HCT116 (cell line): ENCODE data around the gene GOLPH3L. TPM values are rescaled to one million over a fixed set of nuclear protein-coding genes. Genes with fewer than 3 reads are reported as not detected.
"Not testable (repeated sequence)": the region's sequence is repeated elsewhere in the genome, so short reads cannot be mapped to it uniquely, and the experiment has no call there.

Experiments
- ATAC-seq: fragments of 200-7000 bp; cut with Tn5 transposase; 2 replicates; pipeline ENCODE4 v1.9.1; 2020; ENCODE audit warnings: mild to moderate bottlenecking, moderate library complexity
- BruUV-seq: library from RNA; stranded (reverse); fragments of 400-500 nt; replicated peaks from 2 replicates; lab custom pipeline; 2021; lab: Mats Ljungman, UMichigan
- CTCF ChIA-PET: fragments of 300-600 bp; sonication (Branson Sonifier 250); formaldehyde crosslinking; loops from one replicate; lab custom pipeline; 2021; ENCODE audit warnings: antibody characterized with exemption; lab: Charles Lee
- POLR2A ChIA-PET: fragments of 300-600, 350-600 bp; sonication (Branson Sonifier 250); formaldehyde crosslinking; loops from one replicate; lab custom pipeline; 2021; ENCODE audit warnings: antibody characterized with exemption; lab: Charles Lee
- RAD21 ChIA-PET, 2 experiments: fragments of 300-600 bp; sonication (Branson Sonifier 250); formaldehyde crosslinking; loops; one replicate each; lab custom pipeline; 2023; ENCODE audit warnings: low total read pairs in 2 of 2; ENCODE audit not compliant: uncharacterized antibody in 2 of 2, unreplicated experiment in 2 of 2, low non-redundant PET in 1 of 2; lab: Charles Lee
- DNase-seq: peaks from one replicate; pipeline ENCODE4 v3.0.0-alpha.2; 2010; ENCODE audit warnings: low read depth, low spot score
- H2AFZ ChIP-seq: fragments of 200-600 bp; shearing (Covaris generic), sonication (generic); 2 replicates; pipeline ENCODE4 v1.6.1; 2017; ENCODE audit warnings: low read depth, mixed run types, mixed read lengths, antibody characterized with exemption, low read length; ENCODE audit not compliant: poor library complexity, severe bottlenecking
- H3K27ac ChIP-seq: 2 replicates; pipeline ENCODE4 v1.5.1; 2012; ENCODE audit warnings: low read depth, low read length
- H3K27me3 ChIP-seq: fragments of 200-600 bp; sonication (generic); 2 replicates; pipeline ENCODE4 v1.6.1; 2016; ENCODE audit warnings: mixed run types, low read length, mixed read lengths; ENCODE audit not compliant: insufficient read depth
- H3K36me3 ChIP-seq, 2 experiments: fragments of 200-500 bp in 1 of 2; fragments of 200-600 bp in 1 of 2; sonication (Bioruptor generic) in 1 of 2; sonication (generic) in 1 of 2; 2 replicates each; pipeline versions ENCODE4 v1.5.1 to v1.6.1; 2014 to 2016; ENCODE audit warnings: low read length in 2 of 2, inconsistent platforms in 1 of 2, mixed read lengths in 1 of 2, mixed run types in 1 of 2; ENCODE audit not compliant: insufficient read depth in 2 of 2, control insufficient read depth in 1 of 2
- H3K4me1 ChIP-seq, 2 experiments: fragments of 200-600 bp in 1 of 2; sonication (generic) in 1 of 2; 2 replicates each; pipeline versions ENCODE4 v1.5.1 to v1.6.1; 2012 to 2017; ENCODE audit warnings: low read length in 2 of 2, inconsistent platforms in 1 of 2, mild to moderate bottlenecking in 1 of 2, mixed read lengths in 1 of 2, mixed run types in 1 of 2, moderate library complexity in 1 of 2; ENCODE audit not compliant: insufficient read depth in 2 of 2, control insufficient read depth in 1 of 2
- H3K4me2 ChIP-seq: fragments of 200-600 bp; sonication (generic); 2 replicates; pipeline ENCODE4 v1.6.1; 2017; ENCODE audit warnings: mixed run types, low read length, mixed read lengths
- H3K4me3 ChIP-seq, 2 experiments: fragments of 200-600 bp in 1 of 2; sonication (generic) in 1 of 2; replicated peaks in 1 of 2; 2 replicates each; pipeline ENCODE4 v1.5.1; 2011 to 2016; ENCODE audit warnings: low read length in 2 of 2, control low read depth in 1 of 2, low read depth in 1 of 2, mild to moderate bottlenecking in 1 of 2, mixed read lengths in 1 of 2, mixed run types in 1 of 2
- H3K79me2 ChIP-seq: fragments of 200-600 bp; sonication (generic); 2 replicates; pipeline ENCODE4 v1.6.1; 2017; ENCODE audit warnings: mild to moderate bottlenecking, mixed run types, low read length, moderate library complexity, mixed read lengths; ENCODE audit not compliant: insufficient read depth
- H3K9ac ChIP-seq: fragments of 200-600 bp; sonication (generic); 2 replicates; pipeline ENCODE4 v1.6.1; 2016; ENCODE audit warnings: low read length, mixed read lengths
- H3K9me2 ChIP-seq: fragments of 200-600 bp; sonication (generic), shearing (Covaris generic); 2 replicates; pipeline ENCODE4 v1.6.1; 2017; ENCODE audit warnings: mixed run types, mild to moderate bottlenecking, moderate library complexity; ENCODE audit not compliant: insufficient read depth
- H3K9me3 ChIP-seq, 2 experiments: fragments of 200-500 bp in 1 of 2; fragments of 200-600 bp in 1 of 2; sonication (Bioruptor generic) in 1 of 2; sonication (generic) in 1 of 2; 2 replicates each; pipeline ENCODE4 v1.6.1; 2014 to 2017; ENCODE audit warnings: low read length in 2 of 2, mixed read lengths in 2 of 2, inconsistent platforms in 1 of 2, low read depth in 1 of 2, mild to moderate bottlenecking in 1 of 2, mixed run types in 1 of 2, moderate library complexity in 1 of 2; ENCODE audit not compliant: control insufficient read depth in 1 of 2, insufficient read depth in 1 of 2
- H4K20me1 ChIP-seq: fragments of 200-600 bp; sonication (generic), shearing (Covaris generic); 2 replicates; pipeline ENCODE4 v1.6.1; 2017; ENCODE audit warnings: mixed run types, mild to moderate bottlenecking, moderate library complexity; ENCODE audit not compliant: insufficient read depth
- intact Hi-C: fragments of 100-400 bp; cut with micrococcal nuclease; formaldehyde crosslinking; loops from 2 replicates; pipeline ENCODE4 v1.10.0; 2022
- total RNA-seq: library from RNA; stranded (reverse); gene quantifications from one replicate; pipeline ENCODE4 v1.2.1, GENCODE V29; 2021; ENCODE audit not compliant: unreplicated experiment

GOLPH3L gene
- total RNA-seq, 1 experiment from 2014 or later: 28.0 TPM

DNA sequence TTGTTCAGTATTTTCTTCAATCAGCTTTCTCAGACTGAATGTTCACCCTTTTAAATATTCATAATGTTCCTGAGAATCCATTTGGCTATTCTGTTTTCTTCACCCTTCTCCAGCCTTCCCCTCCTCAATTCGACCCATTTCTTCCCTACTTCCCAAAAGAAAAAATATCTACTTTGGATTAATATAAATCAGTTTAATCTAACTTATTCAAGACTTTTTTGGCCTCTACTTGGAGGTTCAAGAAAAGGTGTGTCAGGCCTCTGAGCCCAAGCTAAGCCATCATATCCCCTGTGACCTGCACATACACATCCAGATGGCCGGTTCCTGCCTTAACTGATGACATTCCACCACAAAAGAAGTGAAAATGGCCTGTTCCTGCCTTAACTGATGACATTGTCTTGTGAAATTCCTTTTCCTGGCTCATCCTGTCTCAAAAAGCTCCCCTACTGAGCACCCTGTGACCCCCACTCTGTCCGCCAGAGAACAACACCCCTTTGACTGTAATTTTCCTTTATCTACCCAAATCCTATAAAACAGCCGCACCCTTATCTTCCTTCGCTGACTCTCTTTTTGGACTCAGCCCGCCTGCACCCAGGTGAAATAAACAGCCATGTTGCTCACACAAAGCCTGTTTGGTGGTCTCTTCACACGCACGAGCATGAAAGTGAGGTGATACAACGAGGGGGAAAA is 55.7 kb downstream of the GOLPH3L start:
- intact Hi-C loops, H3K79me2 ChIP-seq, DNase-seq, H3K9me3 ChIP-seq, H3K27ac ChIP-seq, H4K20me1 ChIP-seq, H3K27me3 ChIP-seq, BruUV-seq, H2AFZ ChIP-seq, H3K36me3 ChIP-seq, RAD21 ChIA-PET, H3K4me2 ChIP-seq, CTCF ChIA-PET, H3K9ac ChIP-seq, H3K4me1 ChIP-seq, H3K4me3 ChIP-seq, ATAC-seq, H3K9me2 ChIP-seq: not testable (repeated sequence)
- POLR2A ChIA-PET: interaction anchor here (1.2 kb wide), 1 partner anchor 12 kb away, joined by 3 read pairs; the partner anchor contains the start of gene ENSA

DNA sequence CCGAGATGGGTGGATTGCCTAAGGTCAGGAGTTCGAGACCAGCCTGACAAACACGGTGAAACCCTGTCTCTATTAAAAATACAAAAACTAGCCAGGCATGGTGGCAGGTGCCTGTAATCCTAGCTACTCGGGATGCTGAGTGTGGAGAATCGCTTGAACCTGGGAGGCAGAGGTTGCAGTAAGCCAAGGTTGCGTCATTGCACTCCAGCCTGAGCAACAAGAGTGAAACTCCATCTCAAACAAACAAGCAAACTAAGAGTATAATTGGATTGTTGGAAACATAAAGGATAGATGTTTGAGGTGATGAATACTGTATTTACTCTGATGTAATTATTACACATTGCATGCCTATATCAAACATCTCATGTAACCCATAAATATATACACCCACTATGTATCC is 58.5 kb downstream of the GOLPH3L start:
- H3K4me1 ChIP-seq, DNase-seq, H3K36me3 ChIP-seq, POLR2A ChIA-PET, H3K4me2 ChIP-seq, intact Hi-C loops, H3K27me3 ChIP-seq, ATAC-seq, H3K79me2 ChIP-seq, H3K9ac ChIP-seq, H4K20me1 ChIP-seq, BruUV-seq, H3K4me3 ChIP-seq, H3K9me2 ChIP-seq, RAD21 ChIA-PET, H3K27ac ChIP-seq, CTCF ChIA-PET, H2AFZ ChIP-seq, H3K9me3 ChIP-seq: not testable (repeated sequence)

DNA sequence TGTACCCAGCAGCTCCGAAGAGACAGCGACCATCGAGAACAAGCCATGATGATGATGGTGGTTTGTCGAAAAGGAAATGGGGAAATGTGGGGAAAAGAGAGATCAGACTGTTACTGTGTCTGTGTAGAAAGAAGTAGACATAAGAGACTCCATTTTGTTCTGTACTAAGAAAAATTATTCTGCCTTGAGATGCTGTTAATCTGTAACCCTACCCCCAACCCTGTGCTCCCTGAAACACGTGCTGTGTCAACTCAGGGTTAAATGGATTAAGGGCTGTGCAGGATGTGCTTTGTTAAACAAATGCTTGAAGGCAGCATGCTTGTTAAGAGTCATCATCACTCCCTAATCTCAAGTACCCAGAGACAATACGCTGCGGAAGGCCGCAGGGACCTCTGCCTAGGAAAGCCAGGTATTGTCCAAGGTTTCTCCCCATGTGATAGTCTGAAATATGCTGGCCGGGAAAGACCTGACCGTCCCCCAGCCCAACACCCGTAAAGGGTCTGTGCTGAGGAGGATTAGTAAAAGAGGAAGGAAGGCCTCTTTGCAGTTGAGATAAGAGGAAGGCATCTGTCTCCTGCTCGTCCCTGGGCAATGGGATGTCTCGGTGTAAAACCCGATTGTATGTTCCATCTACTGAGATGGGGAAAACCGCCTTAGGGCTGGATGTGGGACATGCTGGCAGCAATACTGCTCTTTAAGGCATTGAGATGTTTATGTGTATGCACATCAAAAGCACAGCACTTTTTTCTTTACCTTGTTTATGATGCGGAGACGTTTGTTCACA is 61.9 kb downstream of the GOLPH3L start:
- DNase-seq, H4K20me1 ChIP-seq, H3K9me2 ChIP-seq, POLR2A ChIA-PET, H3K4me2 ChIP-seq, H3K9ac ChIP-seq, H3K27ac ChIP-seq, intact Hi-C loops, BruUV-seq, H2AFZ ChIP-seq, H3K79me2 ChIP-seq, RAD21 ChIA-PET, H3K36me3 ChIP-seq, ATAC-seq, H3K27me3 ChIP-seq, H3K9me3 ChIP-seq, CTCF ChIA-PET, H3K4me3 ChIP-seq: not testable (repeated sequence)
- H3K4me1 ChIP-seq: peaks cover 9 to 16% of the 10 kb centered on the region in 2 experiments; a peak in 3 of 4 replicates
